Skeletal muscle satellite cell (primary cell): Measurements from ENCODE around the gene SRCAP.

ENCODE experiments used
- H3K27me3 ChIP-seq: 2 replicates; pipeline ENCODE4 v1.7.0; 2013; ENCODE audit warnings: low read length; ENCODE audit not compliant: control insufficient read depth, insufficient read depth
- H3K36me3 ChIP-seq: 2 replicates; pipeline ENCODE4 v1.7.0; 2013; ENCODE audit warnings: mild to moderate bottlenecking, control low read depth, low read length; ENCODE audit not compliant: insufficient read depth
- H3K4me1 ChIP-seq: 2 replicates; pipeline ENCODE4 v1.7.0; 2013; ENCODE audit warnings: low read length; ENCODE audit not compliant: control insufficient read depth, insufficient read depth
- H3K4me2 ChIP-seq: 2 replicates; pipeline ENCODE4 v1.7.0; 2013; ENCODE audit warnings: mild to moderate bottlenecking, low read length
- H3K4me3 ChIP-seq: 2 replicates; pipeline ENCODE4 v1.7.0; 2013; ENCODE audit warnings: low read length
- H3K9ac ChIP-seq: 2 replicates; pipeline ENCODE4 v1.7.0; 2013; ENCODE audit warnings: mild to moderate bottlenecking, low read depth, low read length, moderate library complexity
- H3K9me3 ChIP-seq: replicated peaks from 2 replicates; pipeline ENCODE4 v1.7.0; 2013; ENCODE audit warnings: mild to moderate bottlenecking, control low read depth, low read length

The SRCAP gene

GRCh38 chr16:30766206-30766932 lies 67.4 kb downstream of the SRCAP start:
- H3K9ac ChIP-seq, result no peak overlapping the region
- peaks cover 78% of the 10 kb centered on the region for H3K36me3 ChIP-seq
- H3K4me3 ChIP-seq, result no peak overlapping the region
- no peaks in the 10 kb centered on the region for H3K27me3 ChIP-seq
- no peak overlapping the region for H3K4me2 ChIP-seq
- H3K9me3 ChIP-seq, result no peaks in the 10 kb centered on the region
- H3K4me1 ChIP-seq, result peaks cover 15% of the 10 kb centered on the region

GRCh38 chr16:30766933-30767284 lies 67.9 kb downstream of the SRCAP start:
- no peak overlapping the region for H3K9ac ChIP-seq
- H3K36me3 ChIP-seq, result peaks cover 83% of the 10 kb centered on the region
- no peak overlapping the region for H3K4me2 ChIP-seq
- H3K4me3 ChIP-seq, result no peak overlapping the region
- H3K9me3 ChIP-seq, result no peaks in the 10 kb centered on the region
- H3K27me3 ChIP-seq, result no peaks in the 10 kb centered on the region
- peaks cover 15% of the 10 kb centered on the region for H3K4me1 ChIP-seq

GRCh38 chr16:30767767-30768465 lies 68.9 kb downstream of the SRCAP start:
- no peak overlapping the region for H3K4me3 ChIP-seq
- H3K9ac ChIP-seq, result no peak overlapping the region
- H3K36me3 ChIP-seq, result peaks cover 91% of the 10 kb centered on the region
- H3K9me3 ChIP-seq, result no peaks in the 10 kb centered on the region
- H3K27me3 ChIP-seq, result no peaks in the 10 kb centered on the region
- no peak overlapping the region for H3K4me2 ChIP-seq
- H3K4me1 ChIP-seq, result peaks cover 12% of the 10 kb centered on the region

GRCh38 chr16:30768583-30769181 lies 69.7 kb downstream of the SRCAP start:
- H3K36me3 ChIP-seq, result peaks cover 91% of the 10 kb centered on the region

GRCh38 chr16:30769379-30770089 lies 70.6 kb downstream of the SRCAP start:
- peaks cover 3% of the 10 kb centered on the region for H3K4me1 ChIP-seq
- H3K4me2 ChIP-seq, result no peak overlapping the region
- peaks cover 88% of the 10 kb centered on the region for H3K36me3 ChIP-seq
- no peak overlapping the region for H3K9ac ChIP-seq
- no peaks in the 10 kb centered on the region for H3K27me3 ChIP-seq
- H3K4me3 ChIP-seq, result no peak overlapping the region
- no peaks in the 10 kb centered on the region for H3K9me3 ChIP-seq

More at GRCh38 chr16:30768583-30769181, 69.7 kb downstream of the SRCAP start:
- no peak overlapping the region for H3K9ac ChIP-seq
- H3K27me3 ChIP-seq, result no peaks in the 10 kb centered on the region
- H3K4me1 ChIP-seq, result peaks cover 4% of the 10 kb centered on the region
- no peak overlapping the region for H3K4me3 ChIP-seq
- H3K9me3 ChIP-seq, result no peaks in the 10 kb centered on the region
- H3K4me2 ChIP-seq, result no peak overlapping the region

- H3K4me3 ChIP-seq, result no peak overlapping the region
- no peaks in the 10 kb centered on the region for H3K27me3 ChIP-seq
- peaks cover 19% of the 10 kb centered on the region for H3K4me1 ChIP-seq
- no peak overlapping the region for H3K4me2 ChIP-seq
- H3K36me3 ChIP-seq, result peaks cover 66% of the 10 kb centered on the region
- H3K9me3 ChIP-seq, result no peaks in the 10 kb centered on the region
- H3K9ac ChIP-seq, result no peak overlapping the region
These were observed 72.8 kb downstream of the SRCAP start for GRCh38 chr16:30771726-30772125.

GRCh38 chr16:30773826-30774225 lies 74.9 kb downstream of the SRCAP start:
- H3K4me1 ChIP-seq, result peaks cover 23% of the 10 kb centered on the region
- H3K36me3 ChIP-seq, result peaks cover 47% of the 10 kb centered on the region
- no peak overlapping the region for H3K4me3 ChIP-seq
- H3K9ac ChIP-seq, result no peak overlapping the region
- H3K27me3 ChIP-seq, result no peaks in the 10 kb centered on the region
- no peak overlapping the region for H3K4me2 ChIP-seq
- H3K9me3 ChIP-seq, result no peaks in the 10 kb centered on the region

GRCh38 chr16:30774367-30775130 lies 75.6 kb downstream of the SRCAP start:
- Histone ChIP-seq H3K9me3 (no peaks in the 10 kb centered on the region), H3K9ac (peak overlapping the region; percentile 87), H3K4me3 (peak overlapping the region; percentile 77)

GRCh38 chr16:30775131-30775391 lies 76.1 kb downstream of the SRCAP start:
- Histone ChIP-seq H3K4me1 (peaks cover 23% of the 10 kb centered on the region), H3K4me3 (peak overlapping the region; percentile 77), H3K9me3 (no peaks in the 10 kb centered on the region), H3K36me3 (peaks cover 41% of the 10 kb centered on the region), H3K4me2 (peak overlapping the region; percentile 92), H3K27me3 (no peaks in the 10 kb centered on the region), H3K9ac (peak overlapping the region; percentile 87)

More at GRCh38 chr16:30774367-30775130, 75.6 kb downstream of the SRCAP start:
- H3K4me1 ChIP-seq, result peaks cover 23% of the 10 kb centered on the region
- peak overlapping the region; percentile 92 for H3K4me2 ChIP-seq
- H3K36me3 ChIP-seq, result peaks cover 40% of the 10 kb centered on the region
- H3K27me3 ChIP-seq, result no peaks in the 10 kb centered on the region

GRCh38 chr16:30775392-30776188 lies 76.6 kb downstream of the SRCAP start:
- Histone ChIP-seq H3K36me3 (peaks cover 38% of the 10 kb centered on the region), H3K4me3 (peak overlapping the region; percentile 77), H3K9me3 (no peaks in the 10 kb centered on the region), H3K27me3 (no peaks in the 10 kb centered on the region), H3K4me1 (peaks cover 23% of the 10 kb centered on the region), H3K9ac (peak overlapping the region; percentile 87), H3K4me2 (peak overlapping the region; percentile 92)
